Neural crest cell (in vitro differentiated cells): Measurements from ENCODE around the gene KRTAP5-5. TPM values are rescaled to one million over a fixed set of nuclear protein-coding genes. Genes with fewer than 3 reads are reported as not detected.
"Not testable (repeated sequence)": the region's sequence is repeated elsewhere in the genome, so short reads cannot be mapped to it uniquely, and the experiment has no call there.

ENCODE experiments used
- DNase-seq: peaks from one replicate; pipeline ENCODE4 v3.0.0; 2021; ENCODE audit warnings: low read depth, mixed read lengths, low spot score
- H3K27ac Mint-ChIP-seq: one replicate; pipeline ENCODE4 v1.8.0; 2021; ENCODE audit warnings: mild to moderate bottlenecking, mixed read lengths; ENCODE audit not compliant: unreplicated experiment
- H3K27me3 Mint-ChIP-seq: 2 replicates; pipeline ENCODE4 v1.8.0; 2021; ENCODE audit warnings: low read depth, mild to moderate bottlenecking, mixed read lengths
- H3K36me3 Mint-ChIP-seq: 2 replicates; pipeline ENCODE4 v1.8.0; 2021; ENCODE audit warnings: low read depth, mild to moderate bottlenecking, mixed read lengths
- H3K4me1 Mint-ChIP-seq: 2 replicates; pipeline ENCODE4 v1.8.0; 2021; ENCODE audit warnings: mixed read lengths
- H3K4me3 Mint-ChIP-seq: one replicate; pipeline ENCODE4 v1.8.0; 2021; ENCODE audit warnings: mild to moderate bottlenecking, mixed read lengths
- H3K9me3 Mint-ChIP-seq: 2 replicates; pipeline ENCODE4 v1.8.0; 2021; ENCODE audit warnings: mixed read lengths
- CTCF ChIP-seq: fragments of 200-600 bp; sonication (generic); conservative IDR thresholded peaks from 2 replicates; pipeline ENCODE4 v1.5.0; 2021; ENCODE audit warnings: antibody characterized with exemption, mild to moderate bottlenecking
- long read RNA-seq: library from polyadenylated mRNA; unstranded; transcript quantifications from one replicate; pipeline ENCODE4 v2.0.0, GENCODE V29; 2020
- total RNA-seq: library from RNA; stranded (reverse); gene quantifications from 2 replicates; pipeline ENCODE4 v1.2.1, GENCODE V29; 2021

The KRTAP5-5 gene
- total RNA-seq = not detected in 2 replicates
- long read RNA-seq = 0 reads

GRCh38 chr11:1629326-1630185 is at the start of gene KRTAP5-5:
Gene KRTAP5-5 (plus strand): TSS chr11:1629775. CDS start chr11:1629841, 66 bp downstream.
- Mint-ChIP-seq H3K27me3 (peaks cover 24% of the 10 kb centered on the region), H3K9me3 (no peaks in the 10 kb centered on the region), H3K27ac (peak within 1 kb of the TSS; percentile 40), H3K4me1 (no peaks in the 10 kb centered on the region), H3K4me3 (no peak within 1 kb of the TSS), H3K36me3 (no peaks in the 10 kb centered on the region)
- no peak for TF ChIP-seq CTCF
- no peak for DNase-seq

- no peaks in the 10 kb centered on the region for H3K4me1 Mint-ChIP-seq
- no peaks in the 10 kb centered on the region for H3K36me3 Mint-ChIP-seq
- no peak for DNase-seq
- peaks cover 28% of the 10 kb centered on the region for H3K27me3 Mint-ChIP-seq
- H3K9me3 Mint-ChIP-seq = peaks cover 10% of the 10 kb centered on the region
- no peak overlapping the region for H3K4me3 Mint-ChIP-seq
- TF ChIP-seq CTCF = no peak
- H3K27ac Mint-ChIP-seq = no peak overlapping the region
Measured at GRCh38 chr11:1581976-1582375, 47.6 kb upstream of the KRTAP5-5 start.

- H3K9me3 Mint-ChIP-seq, DNase-seq, H3K36me3 Mint-ChIP-seq, H3K4me3 Mint-ChIP-seq, H3K27ac Mint-ChIP-seq, H3K4me1 Mint-ChIP-seq: not testable (repeated sequence)
- peaks cover 31% of the 10 kb centered on the region for H3K27me3 Mint-ChIP-seq
Measured at GRCh38 chr11:1582909-1583308, 46.7 kb upstream of the KRTAP5-5 start.

GRCh38 chr11:1584661-1585370 is 44.8 kb upstream of the KRTAP5-5 start, which contains the start of gene KRTAP5-1:
Gene KRTAP5-1 (minus strand): TSS chr11:1585283. CDS start chr11:1585249, 34 bp downstream.
- H3K27me3 Mint-ChIP-seq = peaks cover 27% of the 10 kb centered on the region
- not testable (repeated sequence) for DNase-seq, H3K27ac Mint-ChIP-seq, H3K36me3 Mint-ChIP-seq, H3K9me3 Mint-ChIP-seq, H3K4me1 Mint-ChIP-seq, H3K4me3 Mint-ChIP-seq

- no peak overlapping the region for H3K4me3 Mint-ChIP-seq
- TF ChIP-seq CTCF = no peak
Measured at GRCh38 chr11:1586699-1587098, 42.9 kb upstream of the KRTAP5-5 start.

GRCh38 chr11:1589191-1589963 is 40.2 kb upstream of the KRTAP5-5 start:
- not testable (repeated sequence) for DNase-seq, H3K36me3 Mint-ChIP-seq, H3K4me1 Mint-ChIP-seq, H3K4me3 Mint-ChIP-seq, H3K27ac Mint-ChIP-seq, H3K9me3 Mint-ChIP-seq
- H3K27me3 Mint-ChIP-seq = peaks cover 56% of the 10 kb centered on the region

More at GRCh38 chr11:1586699-1587098, 42.9 kb upstream of the KRTAP5-5 start:
- Mint-ChIP-seq H3K27me3 (peaks cover 36% of the 10 kb centered on the region), H3K36me3 (no peaks in the 10 kb centered on the region), H3K27ac (no peak overlapping the region), H3K4me1 (no peaks in the 10 kb centered on the region), H3K9me3 (peaks cover 4% of the 10 kb centered on the region)
- no peak for DNase-seq
